GM21723 (cell line): ENCODE data around the gene PLA2G6.
"Not testable (repeated sequence)": the region's sequence is repeated elsewhere in the genome, so short reads cannot be mapped to it uniquely, and the experiment has no call there.

ENCODE experiments used
- ATAC-seq: cut with Tn5 transposase; IDR thresholded peaks from one replicate; pipeline ENCODE4 v1.9.1; 2021; ENCODE audit warnings: mild to moderate bottlenecking, moderate library complexity; ENCODE audit not compliant: unreplicated experiment

The PLA2G6 gene

DNA sequence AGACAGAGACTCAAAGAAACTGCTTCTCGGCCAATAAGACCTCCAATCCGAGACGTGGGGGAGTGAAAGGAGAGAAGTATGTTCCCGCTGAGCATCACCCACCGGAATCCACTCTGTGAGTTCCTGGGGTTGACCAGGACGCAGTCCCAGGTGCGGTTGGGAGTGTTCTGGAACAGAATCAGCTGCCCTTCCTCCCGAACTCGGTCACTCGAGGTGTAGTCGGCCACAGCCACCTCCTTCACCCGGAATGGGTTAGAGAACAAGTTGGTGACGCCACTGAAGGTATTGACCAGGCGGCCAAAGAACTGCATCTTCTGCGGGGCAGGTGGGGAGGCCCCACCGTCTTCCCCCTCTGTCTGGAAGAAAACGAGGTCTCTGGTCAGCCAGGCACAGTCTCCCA lies 12.5 kb downstream of the PLA2G6 start:
- no peak for ATAC-seq

DNA sequence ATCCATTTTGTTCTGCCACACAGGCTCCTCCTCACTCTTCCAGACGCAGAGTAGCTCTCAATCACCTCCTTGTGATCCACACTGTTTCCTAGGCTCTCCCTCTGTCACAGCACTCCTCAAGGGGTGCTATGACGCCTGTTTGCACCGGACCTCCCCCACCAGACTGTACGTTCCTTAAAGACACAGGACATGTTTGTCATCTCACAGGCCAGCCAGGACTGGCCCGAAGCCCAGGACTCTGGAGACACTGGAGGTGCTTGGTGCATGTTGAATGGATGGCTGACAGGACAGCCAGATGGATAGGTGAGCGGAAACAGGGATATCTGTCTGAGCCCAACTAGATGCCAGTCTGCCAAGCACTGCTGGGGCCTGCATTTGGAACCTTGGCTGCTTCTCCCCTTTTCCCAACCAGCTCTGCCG lies 13.6 kb downstream of the PLA2G6 start:
- ATAC-seq: no peak

DNA sequence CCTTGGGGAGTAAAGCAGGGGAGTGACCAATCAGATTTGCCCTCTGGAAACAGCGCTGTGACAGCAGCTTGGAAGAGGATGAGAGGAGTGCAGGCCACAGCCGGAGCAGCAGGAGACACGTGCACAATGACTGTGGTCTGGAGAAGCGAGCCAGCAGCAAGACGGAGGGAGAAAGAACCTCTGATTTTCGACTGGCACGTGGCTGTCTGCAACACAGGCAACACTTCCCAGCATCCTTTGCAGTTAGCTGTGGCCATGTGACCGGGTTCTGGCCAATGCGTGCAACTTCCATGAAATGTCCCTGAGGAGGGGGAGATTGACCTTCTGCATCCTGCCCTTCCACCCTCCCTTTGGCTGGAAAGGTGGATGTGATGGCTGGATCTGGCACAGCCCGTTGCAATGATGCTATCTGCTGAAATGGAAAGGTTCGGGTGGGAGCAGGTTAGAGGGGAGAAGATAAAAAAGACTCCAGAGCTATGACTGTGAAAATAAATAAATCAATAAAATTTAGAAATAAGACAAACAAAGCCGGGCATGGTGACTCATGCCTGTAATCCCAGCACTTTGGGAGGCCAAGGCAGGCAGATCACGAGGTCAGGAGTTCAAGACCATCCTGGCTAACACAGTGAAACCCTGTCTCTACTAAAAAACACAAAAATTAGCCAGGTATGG lies 15.6 kb downstream of the PLA2G6 start:
- ATAC-seq: no peak

GRCh38 chr22:38164551-38164918 lies 17.1 kb downstream of the PLA2G6 start:
- no peak for ATAC-seq

GRCh38 chr22:38163844-38164550 lies 17.6 kb downstream of the PLA2G6 start:
- no peak for ATAC-seq

GRCh38 chr22:38162881-38163843 lies 18.5 kb downstream of the PLA2G6 start:
- no peak for ATAC-seq

DNA sequence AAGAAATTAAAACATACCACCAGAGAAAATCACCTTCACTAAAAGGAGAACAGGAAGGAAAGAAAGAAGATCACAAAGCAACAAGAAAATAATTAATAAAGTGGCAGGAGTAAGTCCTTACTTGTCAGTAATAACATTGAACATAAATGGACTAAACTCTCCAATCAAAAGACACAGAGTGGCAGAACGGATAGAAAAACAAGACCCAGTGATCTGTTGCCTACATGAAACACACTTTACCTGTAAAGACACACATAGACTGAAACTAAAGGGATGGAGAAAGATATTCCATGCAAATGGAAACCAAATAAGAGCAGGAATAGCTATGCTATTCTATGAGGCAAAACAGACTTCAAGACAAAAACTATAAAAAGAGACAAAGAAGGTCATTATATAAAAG lies 25.9 kb downstream of the PLA2G6 start:
- no peak for ATAC-seq

DNA sequence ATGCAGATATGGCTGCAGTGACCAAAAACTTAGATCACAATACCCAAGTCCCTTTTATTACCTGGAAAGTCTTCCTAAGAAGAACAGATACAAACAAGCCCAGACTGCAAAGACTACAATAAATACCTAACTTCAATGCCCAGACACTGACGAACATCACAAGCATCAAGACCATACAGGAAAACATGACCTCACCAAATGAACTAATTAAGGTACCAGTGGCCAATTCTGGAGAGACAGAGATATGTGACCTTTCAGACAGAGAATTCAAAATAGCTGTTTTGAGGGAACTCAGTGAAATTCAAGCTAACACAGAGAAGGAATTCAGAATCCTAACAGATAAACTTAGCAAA lies 27.1 kb downstream of the PLA2G6 start:
- ATAC-seq: not testable (repeated sequence)

- ATAC-seq: no peak
Observed at GRCh38 chr22:38153821-38154562, 27.6 kb downstream of the PLA2G6 start.

DNA sequence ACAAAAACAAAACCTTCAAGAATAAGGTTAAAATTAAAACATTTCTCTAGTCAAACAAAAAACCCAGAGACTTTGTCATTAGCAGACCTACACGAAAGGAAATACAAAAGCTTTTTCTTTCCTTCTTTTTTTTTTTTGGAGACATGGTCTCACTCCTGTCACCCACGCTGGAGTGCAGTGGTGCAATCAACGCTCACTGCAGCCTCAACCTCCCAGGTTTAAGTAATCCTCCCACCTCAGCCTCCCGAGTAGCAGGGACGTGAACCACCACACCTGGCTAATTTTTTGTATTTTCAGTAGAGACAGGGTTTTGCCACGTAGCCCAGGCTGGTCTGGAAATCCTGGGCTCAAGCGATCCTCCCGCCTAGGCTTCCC lies 30.5 kb downstream of the PLA2G6 start:
- ATAC-seq: no peak

- no peak for ATAC-seq
Observed at GRCh38 chr22:38148245-38148644, 33.4 kb downstream of the PLA2G6 start.

GRCh38 chr22:38146166-38146565 lies 35.5 kb downstream of the PLA2G6 start:
- ATAC-seq: not testable (repeated sequence)

DNA sequence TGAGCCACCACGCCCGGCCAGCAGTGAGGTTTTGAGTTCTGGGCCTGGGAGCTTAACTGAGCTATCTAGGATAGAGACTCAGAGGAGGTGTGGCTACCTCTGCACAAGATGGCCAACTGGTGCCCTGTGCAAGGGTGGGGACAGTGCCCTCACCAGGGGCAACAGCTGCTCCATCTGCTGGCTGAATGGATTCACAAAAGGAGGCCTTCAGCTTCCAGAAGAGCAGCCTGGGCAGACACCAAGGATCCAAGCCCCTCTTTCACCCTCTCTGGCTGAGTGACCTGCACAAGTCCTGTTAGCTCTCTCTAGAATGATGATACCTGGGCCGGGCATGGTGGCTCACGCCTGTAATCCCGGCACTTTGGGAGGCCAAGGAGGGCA lies 37.6 kb downstream of the PLA2G6 start:
- no peak for ATAC-seq

DNA sequence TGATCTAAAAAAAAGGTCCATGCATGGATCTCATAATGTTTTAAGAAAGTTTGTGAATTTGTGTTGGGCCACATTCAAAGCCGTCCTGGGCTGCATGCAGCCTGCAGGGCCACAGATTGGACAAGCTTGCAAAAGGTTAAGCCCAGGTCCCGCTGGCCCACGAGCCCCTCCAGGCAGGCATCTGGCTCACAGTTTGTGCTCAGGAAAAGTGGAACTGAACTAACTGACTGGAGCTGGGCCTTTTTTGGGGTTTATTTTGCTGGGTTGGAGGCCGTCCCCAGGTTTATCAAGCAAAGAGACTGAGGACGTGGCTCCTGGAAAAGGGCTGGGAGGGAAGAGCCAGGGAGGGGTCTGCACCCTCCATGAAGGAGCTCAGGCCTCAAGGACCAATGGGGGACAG lies 39.0 kb downstream of the PLA2G6 start:
- no peak for ATAC-seq

- no peak for ATAC-seq
Observed at GRCh38 chr22:38141217-38141973, 40.2 kb downstream of the PLA2G6 start.

- no peak for ATAC-seq
Observed at GRCh38 chr22:38139901-38140300, 41.7 kb downstream of the PLA2G6 start.

GRCh38 chr22:38138961-38139360 lies 42.7 kb downstream of the PLA2G6 start:
- no peak for ATAC-seq

DNA sequence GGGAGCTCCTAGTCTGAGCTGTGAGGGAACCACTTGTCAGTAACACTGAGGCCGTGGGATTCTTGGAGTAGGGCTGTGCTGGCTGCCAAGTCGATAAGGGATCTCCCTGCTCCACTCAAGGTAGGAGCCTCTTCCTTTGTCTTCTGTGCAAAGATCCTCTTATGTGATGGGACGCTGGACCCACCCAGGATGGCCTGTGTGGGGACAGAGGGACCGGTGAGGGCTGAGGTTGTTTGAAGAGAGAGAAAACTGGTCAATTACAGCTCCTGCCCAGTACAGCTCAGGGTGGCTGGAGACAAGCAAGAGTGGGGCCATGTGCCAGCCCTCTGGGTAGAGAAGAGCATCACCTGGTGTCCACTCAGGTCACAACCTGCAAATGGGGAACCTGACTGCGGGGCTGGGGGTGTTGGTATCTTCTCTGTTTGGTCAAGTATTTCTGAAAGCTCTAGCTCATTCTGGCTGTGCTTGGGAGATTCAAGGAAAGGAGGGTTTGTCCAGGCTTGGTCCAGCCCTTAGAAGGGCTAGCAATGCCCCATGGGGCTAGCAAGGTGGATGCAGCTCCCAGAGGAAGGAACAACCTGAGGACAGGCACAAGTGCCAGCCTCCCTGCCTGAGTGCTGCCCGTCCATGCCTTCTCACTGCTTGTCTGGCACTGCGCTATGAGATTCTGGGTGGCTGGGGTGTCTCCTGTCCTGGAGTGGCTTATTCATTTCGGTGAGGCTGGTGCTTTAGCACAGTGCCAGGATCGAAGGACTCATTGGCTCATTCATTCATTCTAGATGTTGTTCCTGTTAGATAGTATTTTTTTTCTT lies 43.5 kb downstream of the PLA2G6 start:
- ATAC-seq: no peak

DNA sequence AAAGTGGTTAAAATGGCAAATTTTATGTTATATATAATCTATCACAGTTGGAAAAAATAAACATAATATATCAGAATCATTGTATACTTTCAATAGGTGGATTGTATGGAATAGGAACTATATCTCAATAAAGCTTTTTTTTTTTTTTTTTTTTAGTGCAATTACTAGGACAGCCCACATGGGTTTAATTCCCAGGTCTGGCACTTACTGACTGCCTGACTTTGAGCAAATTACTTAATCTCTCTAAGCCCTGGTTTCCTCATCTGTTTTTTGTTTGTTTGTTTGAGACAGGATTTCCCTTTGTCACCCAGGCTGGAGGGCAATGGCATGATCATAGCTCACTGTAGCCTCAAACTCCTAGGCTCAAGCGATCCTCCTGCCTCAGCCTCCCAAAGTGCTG lies 45.0 kb downstream of the PLA2G6 start:
- no peak for ATAC-seq
